ENCODE measurements around the gene IDE. TPM values are rescaled to one million over a fixed set of nuclear protein-coding genes. Genes with fewer than 3 reads are reported as not detected.
A peak's percentile ranks its signal among the peaks of the same experiment; 100 is the strongest.
"Not testable (repeated sequence)": the region's sequence is repeated elsewhere in the genome, so short reads cannot be mapped to it uniquely, and the experiment has no call there.

Gene IDE
- polyA plus RNA-seq, 3 donors, result 23.2 to 26.4 (median 25.3) TPM

DNA sequence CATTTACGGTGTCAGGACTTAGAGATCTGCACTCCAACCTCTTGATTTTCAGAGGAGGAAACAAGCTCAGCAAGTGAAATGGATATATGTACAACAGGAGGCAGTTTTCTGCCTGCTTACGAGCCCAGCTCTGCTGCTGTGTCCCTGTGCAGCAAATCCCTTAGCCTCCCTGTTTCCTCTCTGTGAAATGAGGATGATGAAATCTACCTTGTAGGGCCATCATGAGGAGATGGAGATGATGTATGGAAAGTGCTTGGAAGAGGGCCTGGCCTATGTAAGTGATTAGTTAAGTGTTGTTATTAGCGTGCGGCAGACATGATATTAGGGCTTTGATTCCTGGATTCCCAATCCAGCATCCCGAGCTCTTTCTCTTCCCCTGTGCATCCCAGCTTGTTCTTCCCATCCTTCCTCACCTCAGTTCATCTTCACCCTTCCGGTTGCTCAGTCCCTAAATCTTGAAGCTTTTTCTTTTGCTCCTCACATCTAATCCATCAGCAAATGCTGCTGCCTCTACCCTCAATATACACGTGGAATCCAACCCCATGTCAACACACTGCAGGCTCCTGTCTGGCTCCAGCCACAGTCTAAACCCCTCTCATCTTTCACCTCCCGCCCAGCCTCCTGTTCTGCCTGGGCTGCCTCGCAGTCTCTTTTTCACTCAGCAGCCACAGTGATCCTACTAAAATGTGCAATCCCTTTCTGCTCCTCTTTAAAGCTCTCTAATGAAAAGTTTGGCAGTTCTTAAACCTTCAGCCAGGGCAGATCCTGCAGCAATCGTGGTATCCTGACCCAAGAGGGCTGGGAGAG, 169.1 kb downstream of the IDE start:
- DNase-seq (ENCODE audit: extremely low read depth in 1 of 11, low read depth in 9 of 11, low spot score in 4 of 11), result peak in 2 of 11 donors; percentile 25 to 41

DNA sequence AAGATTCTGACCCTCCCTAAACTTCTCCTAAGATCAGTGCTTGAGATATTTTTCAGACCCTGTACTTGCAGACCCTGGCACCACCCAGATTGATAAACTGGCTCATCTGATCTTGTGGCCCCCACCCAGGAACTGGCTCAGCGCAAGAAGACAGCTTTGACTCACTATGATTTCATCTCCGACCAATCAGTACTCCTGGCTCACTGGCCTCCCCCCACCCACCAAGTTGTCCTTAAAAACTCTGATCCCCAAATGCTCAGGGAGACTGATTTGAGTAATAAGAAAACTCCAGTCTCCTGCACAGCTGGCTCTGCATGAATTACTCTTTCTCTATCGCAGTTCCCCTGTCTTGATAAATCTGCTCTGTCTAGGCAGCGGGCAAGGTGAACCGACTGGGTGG, 171.7 kb downstream of the IDE start:
- DNase-seq (ENCODE audit: extremely low read depth in 1 of 11, low read depth in 9 of 11, low spot score in 4 of 11), result not testable (repeated sequence)

Other genes starting within 250 kb of the IDE start
- gene KIF11, start 19.0 kb upstream of the IDE start, polyA plus RNA-seq (ENCODE audit: insufficient read length in 3 of 3), result 10 to 100 TPM; 27.4 to 42.4 (median 36.8) TPM
- 1 to 10 TPM; 6.3 to 8.6 (median 8.3) TPM for gene HHEX, start 115.9 kb upstream of the IDE start, polyA plus RNA-seq (ENCODE audit: insufficient read length in 3 of 3)

Data from renal cortex interstitium (tissue), 11 donors.